HCT116 (cell line): Measurements from ENCODE around the gene GPD1L. TPM values are rescaled to one million over a fixed set of nuclear protein-coding genes. Genes with fewer than 3 reads are reported as not detected.

Experiments
- ATAC-seq: fragments of 200-7000 bp; cut with Tn5 transposase; 2 replicates; pipeline ENCODE4 v1.9.1; 2020; ENCODE audit warnings: mild to moderate bottlenecking, moderate library complexity
- BruUV-seq: library from RNA; stranded (reverse); fragments of 400-500 nt; replicated peaks from 2 replicates; lab custom pipeline; 2021; lab: Mats Ljungman, UMichigan
- CTCF ChIA-PET: fragments of 300-600 bp; sonication (Branson Sonifier 250); formaldehyde crosslinking; loops from one replicate; lab custom pipeline; 2021; ENCODE audit warnings: antibody characterized with exemption; lab: Charles Lee
- POLR2A ChIA-PET: fragments of 300-600, 350-600 bp; sonication (Branson Sonifier 250); formaldehyde crosslinking; loops from one replicate; lab custom pipeline; 2021; ENCODE audit warnings: antibody characterized with exemption; lab: Charles Lee
- RAD21 ChIA-PET, 2 experiments: fragments of 300-600 bp; sonication (Branson Sonifier 250); formaldehyde crosslinking; loops; one replicate each; lab custom pipeline; 2023; ENCODE audit warnings: low total read pairs in 2 of 2; ENCODE audit not compliant: uncharacterized antibody in 2 of 2, unreplicated experiment in 2 of 2, low non-redundant PET in 1 of 2; lab: Charles Lee
- DNase-seq: peaks from one replicate; pipeline ENCODE4 v3.0.0-alpha.2; 2010; ENCODE audit warnings: low read depth, low spot score
- H2AFZ ChIP-seq: fragments of 200-600 bp; shearing (Covaris generic), sonication (generic); 2 replicates; pipeline ENCODE4 v1.6.1; 2017; ENCODE audit warnings: low read depth, mixed run types, mixed read lengths, antibody characterized with exemption, low read length; ENCODE audit not compliant: poor library complexity, severe bottlenecking
- H3K27ac ChIP-seq: 2 replicates; pipeline ENCODE4 v1.5.1; 2012; ENCODE audit warnings: low read depth, low read length
- H3K27me3 ChIP-seq: fragments of 200-600 bp; sonication (generic); 2 replicates; pipeline ENCODE4 v1.6.1; 2016; ENCODE audit warnings: mixed run types, low read length, mixed read lengths; ENCODE audit not compliant: insufficient read depth
- H3K36me3 ChIP-seq, 2 experiments: fragments of 200-500 bp in 1 of 2; fragments of 200-600 bp in 1 of 2; sonication (Bioruptor generic) in 1 of 2; sonication (generic) in 1 of 2; 2 replicates each; pipeline versions ENCODE4 v1.5.1 to v1.6.1; 2014 to 2016; ENCODE audit warnings: low read length in 2 of 2, inconsistent platforms in 1 of 2, mixed read lengths in 1 of 2, mixed run types in 1 of 2; ENCODE audit not compliant: insufficient read depth in 2 of 2, control insufficient read depth in 1 of 2
- H3K4me1 ChIP-seq, 2 experiments: fragments of 200-600 bp in 1 of 2; sonication (generic) in 1 of 2; 2 replicates each; pipeline versions ENCODE4 v1.5.1 to v1.6.1; 2012 to 2017; ENCODE audit warnings: low read length in 2 of 2, inconsistent platforms in 1 of 2, mild to moderate bottlenecking in 1 of 2, mixed read lengths in 1 of 2, mixed run types in 1 of 2, moderate library complexity in 1 of 2; ENCODE audit not compliant: insufficient read depth in 2 of 2, control insufficient read depth in 1 of 2
- H3K4me2 ChIP-seq: fragments of 200-600 bp; sonication (generic); 2 replicates; pipeline ENCODE4 v1.6.1; 2017; ENCODE audit warnings: mixed run types, low read length, mixed read lengths
- H3K4me3 ChIP-seq, 2 experiments: fragments of 200-600 bp in 1 of 2; sonication (generic) in 1 of 2; replicated peaks in 1 of 2; 2 replicates each; pipeline ENCODE4 v1.5.1; 2011 to 2016; ENCODE audit warnings: low read length in 2 of 2, control low read depth in 1 of 2, low read depth in 1 of 2, mild to moderate bottlenecking in 1 of 2, mixed read lengths in 1 of 2, mixed run types in 1 of 2
- H3K79me2 ChIP-seq: fragments of 200-600 bp; sonication (generic); 2 replicates; pipeline ENCODE4 v1.6.1; 2017; ENCODE audit warnings: mild to moderate bottlenecking, mixed run types, low read length, moderate library complexity, mixed read lengths; ENCODE audit not compliant: insufficient read depth
- H3K9ac ChIP-seq: fragments of 200-600 bp; sonication (generic); 2 replicates; pipeline ENCODE4 v1.6.1; 2016; ENCODE audit warnings: low read length, mixed read lengths
- H3K9me2 ChIP-seq: fragments of 200-600 bp; sonication (generic), shearing (Covaris generic); 2 replicates; pipeline ENCODE4 v1.6.1; 2017; ENCODE audit warnings: mixed run types, mild to moderate bottlenecking, moderate library complexity; ENCODE audit not compliant: insufficient read depth
- H3K9me3 ChIP-seq, 2 experiments: fragments of 200-500 bp in 1 of 2; fragments of 200-600 bp in 1 of 2; sonication (Bioruptor generic) in 1 of 2; sonication (generic) in 1 of 2; 2 replicates each; pipeline ENCODE4 v1.6.1; 2014 to 2017; ENCODE audit warnings: low read length in 2 of 2, mixed read lengths in 2 of 2, inconsistent platforms in 1 of 2, low read depth in 1 of 2, mild to moderate bottlenecking in 1 of 2, mixed run types in 1 of 2, moderate library complexity in 1 of 2; ENCODE audit not compliant: control insufficient read depth in 1 of 2, insufficient read depth in 1 of 2
- H4K20me1 ChIP-seq: fragments of 200-600 bp; sonication (generic), shearing (Covaris generic); 2 replicates; pipeline ENCODE4 v1.6.1; 2017; ENCODE audit warnings: mixed run types, mild to moderate bottlenecking, moderate library complexity; ENCODE audit not compliant: insufficient read depth
- CEBPB ChIP-seq: IDR thresholded peaks from 2 replicates; pipeline ENCODE4 v1.6.1; 2012; ENCODE audit warnings: low read depth
- CTCF ChIP-seq, 3 experiments: fragments of 200-600 bp in 1 of 3; sonication (generic) in 1 of 3; IDR thresholded peaks in 2 of 3; conservative IDR thresholded peaks in 1 of 3; 2 replicates each; pipeline ENCODE4 v1.5.1; 2012 to 2017; ENCODE audit warnings: low read depth in 2 of 3, low read length in 2 of 3, antibody characterized with exemption in 1 of 3, borderline replicate concordance in 1 of 3, control low read depth in 1 of 3, mild to moderate bottlenecking in 1 of 3, mixed read lengths in 1 of 3, mixed run types in 1 of 3, moderate library complexity in 1 of 3; ENCODE audit not compliant: insufficient read depth in 1 of 3
- EGR1 ChIP-seq: IDR thresholded peaks from 2 replicates; pipeline ENCODE4 v1.6.1; 2012; ENCODE audit warnings: low read depth
- ELF1 ChIP-seq: IDR thresholded peaks from 2 replicates; pipeline ENCODE4 v1.6.1; 2012; ENCODE audit warnings: low read depth, borderline replicate concordance
- EZH2 ChIP-seq: fragments of 200-600 bp; sonication (generic); IDR thresholded peaks from 2 replicates; pipeline ENCODE4 v1.6.1; 2017; ENCODE audit warnings: antibody characterized with exemption, mixed run types
- JUND ChIP-seq: IDR thresholded peaks from 2 replicates; pipeline ENCODE4 v1.6.1; 2012
- POLR2AphosphoS5 ChIP-seq: IDR thresholded peaks from 2 replicates; pipeline ENCODE4 v1.6.1; 2011; ENCODE audit warnings: mild to moderate bottlenecking, low read depth, low read length, moderate library complexity
- REST ChIP-seq: IDR thresholded peaks from 2 replicates; pipeline ENCODE4 v1.6.1; 2012; ENCODE audit warnings: low read depth
- SIN3A ChIP-seq: IDR thresholded peaks from 2 replicates; pipeline ENCODE4 v1.6.1; 2012; ENCODE audit warnings: low read depth
- SP1 ChIP-seq: IDR thresholded peaks from 2 replicates; pipeline ENCODE4 v1.6.1; 2012; ENCODE audit warnings: low read depth
- SRF ChIP-seq: IDR thresholded peaks from 2 replicates; pipeline ENCODE4 v1.6.1; 2012; ENCODE audit warnings: low read depth
- YY1 ChIP-seq: IDR thresholded peaks from 2 replicates; pipeline ENCODE4 v1.6.1; 2011; ENCODE audit warnings: low read length, low read depth, moderate library complexity, mild to moderate bottlenecking; ENCODE audit not compliant: insufficient replicate concordance; ENCODE audit errors: extremely low read depth
- intact Hi-C: fragments of 100-400 bp; cut with micrococcal nuclease; formaldehyde crosslinking; loops from 2 replicates; pipeline ENCODE4 v1.10.0; 2022
- total RNA-seq: library from RNA; stranded (reverse); gene quantifications from one replicate; pipeline ENCODE4 v1.2.1, GENCODE V29; 2021; ENCODE audit not compliant: unreplicated experiment
- TF ChIP-seq, protein P1 (sequence below): IDR thresholded peaks from 2 replicates; pipeline ENCODE4 v1.6.1; 2012
- TF ChIP-seq, protein P2 (sequence below): IDR thresholded peaks from 2 replicates; pipeline ENCODE4 v1.6.1; 2011; ENCODE audit warnings: mild to moderate bottlenecking, low read length, moderate library complexity; ENCODE audit not compliant: insufficient replicate concordance; ENCODE audit errors: extremely low read depth

The GPD1L gene
- total RNA-seq, 1 experiment from 2014 or later = 21.9 TPM

DNA sequence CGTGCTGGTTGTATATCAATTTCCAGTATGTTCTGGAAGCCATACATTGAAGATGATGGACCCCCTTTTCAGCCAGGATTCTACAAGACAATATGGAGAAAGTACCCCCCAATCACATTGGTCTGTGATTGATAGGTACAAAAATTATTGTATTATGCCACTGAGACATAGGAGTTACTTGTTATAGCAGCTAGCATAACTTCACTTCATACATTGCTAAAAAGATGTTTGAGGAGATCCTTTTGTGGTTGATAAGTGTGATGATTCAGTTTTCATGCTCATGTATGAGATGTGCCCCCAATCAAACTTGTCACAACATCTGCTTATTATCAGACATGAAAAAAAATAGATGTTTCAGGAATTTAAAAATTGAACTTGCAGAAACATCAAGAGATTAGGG, 66.0 kb downstream of the GPD1L start:
- intact Hi-C loops = no loop called here
- ChIA-PET POLR2A (no interaction called here), CTCF (no interaction called here)

More for the DNA sequence above, 66.0 kb downstream of the GPD1L start:
- Histone ChIP-seq H3K36me3 (no peaks in the 10 kb centered on the region), H4K20me1 (no peaks in the 10 kb centered on the region), H3K9me2 (no peaks in the 10 kb centered on the region), H3K27ac (no peak overlapping the region), H3K27me3 (no peaks in the 10 kb centered on the region), H3K9me3 (no peaks in the 10 kb centered on the region), H3K79me2 (no peaks in the 10 kb centered on the region), H2AFZ (no peak overlapping the region), H3K4me1 (peaks cover 14 to 18% of the 10 kb centered on the region in 2 experiments), H3K4me2 (no peak overlapping the region), H3K4me3 (no peak overlapping the region), H3K9ac (no peak overlapping the region)
- ATAC-seq (no peak), DNase-seq (no peak)
- TF ChIP-seq ELF1 = no peak
- TF ChIP-seq SIN3A = no peak
- TF ChIP-seq, protein P1, sequence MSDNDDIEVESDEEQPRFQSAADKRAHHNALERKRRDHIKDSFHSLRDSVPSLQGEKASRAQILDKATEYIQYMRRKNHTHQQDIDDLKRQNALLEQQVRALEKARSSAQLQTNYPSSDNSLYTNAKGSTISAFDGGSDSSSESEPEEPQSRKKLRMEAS = no peak
- TF ChIP-seq SP1 = no peak
- TF ChIP-seq CEBPB = no peak
- no peak for TF ChIP-seq EGR1
- no peak for TF ChIP-seq YY1
- TF ChIP-seq REST = no peak
- TF ChIP-seq JUND = no peak
- no peak for TF ChIP-seq SRF
- no peak for TF ChIP-seq POLR2AphosphoS5
- TF ChIP-seq EZH2 = no peak
- TF ChIP-seq CTCF (IDR thresholded peaks at IDR 0.05 in 2 of 3, conservative IDR thresholded peaks at IDR 0.05 in 1 of 3; ENCODE audit: borderline replicate concordance in 1 of 3, insufficient read depth in 1 of 3, low read depth in 2 of 3, low read length in 2 of 3) = no peak
- TF ChIP-seq, protein P2, sequence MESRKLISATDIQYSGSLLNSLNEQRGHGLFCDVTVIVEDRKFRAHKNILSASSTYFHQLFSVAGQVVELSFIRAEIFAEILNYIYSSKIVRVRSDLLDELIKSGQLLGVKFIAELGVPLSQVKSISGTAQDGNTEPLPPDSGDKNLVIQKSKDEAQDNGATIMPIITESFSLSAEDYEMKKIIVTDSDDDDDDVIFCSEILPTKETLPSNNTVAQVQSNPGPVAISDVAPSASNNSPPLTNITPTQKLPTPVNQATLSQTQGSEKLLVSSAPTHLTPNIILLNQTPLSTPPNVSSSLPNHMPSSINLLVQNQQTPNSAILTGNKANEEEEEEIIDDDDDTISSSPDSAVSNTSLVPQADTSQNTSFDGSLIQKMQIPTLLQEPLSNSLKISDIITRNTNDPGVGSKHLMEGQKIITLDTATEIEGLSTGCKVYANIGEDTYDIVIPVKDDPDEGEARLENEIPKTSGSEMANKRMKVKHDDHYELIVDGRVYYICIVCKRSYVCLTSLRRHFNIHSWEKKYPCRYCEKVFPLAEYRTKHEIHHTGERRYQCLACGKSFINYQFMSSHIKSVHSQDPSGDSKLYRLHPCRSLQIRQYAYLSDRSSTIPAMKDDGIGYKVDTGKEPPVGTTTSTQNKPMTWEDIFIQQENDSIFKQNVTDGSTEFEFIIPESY = no peak
- no TSS peak for BruUV-seq
- RAD21 ChIA-PET = no interaction called here
